Raji (cell line): Measurements from ENCODE around the gene EDARADD.

Source experiments
- POLR2A ChIP-seq: IDR thresholded peaks from 2 replicates; pipeline ENCODE4 v1.6.1; 2011; ENCODE audit warnings: low read depth, low read length, control low read depth; ENCODE audit not compliant: insufficient read depth

The EDARADD gene

GRCh38 chr1:236413688-236414087 is 19.6 kb downstream of the EDARADD start:
- no peak for TF ChIP-seq POLR2A

- TF ChIP-seq POLR2A = no peak
Observed at GRCh38 chr1:236416165-236416564, 22.1 kb downstream of the EDARADD start.

GRCh38 chr1:236417336-236417735 is 23.2 kb downstream of the EDARADD start:
- TF ChIP-seq POLR2A = no peak

- no peak for TF ChIP-seq POLR2A
Observed at GRCh38 chr1:236419502-236419901, 25.4 kb downstream of the EDARADD start.

- no peak for TF ChIP-seq POLR2A
Observed at GRCh38 chr1:236421022-236421421, 26.9 kb downstream of the EDARADD start.

GRCh38 chr1:236421850-236422516 is 27.9 kb downstream of the EDARADD start:
- no peak for TF ChIP-seq POLR2A

- no peak for TF ChIP-seq POLR2A
Observed at GRCh38 chr1:236422517-236422876, 28.4 kb downstream of the EDARADD start.

GRCh38 chr1:236425031-236425663 is 31.1 kb downstream of the EDARADD start:
- no peak for TF ChIP-seq POLR2A

- no peak for TF ChIP-seq POLR2A
Observed at GRCh38 chr1:236426215-236426614, 32.1 kb downstream of the EDARADD start.

GRCh38 chr1:236429715-236430274 is 35.7 kb downstream of the EDARADD start:
- TF ChIP-seq POLR2A = no peak

GRCh38 chr1:236433819-236434315 is 39.8 kb downstream of the EDARADD start:
- TF ChIP-seq POLR2A = no peak

GRCh38 chr1:236438614-236439013 is 44.5 kb downstream of the EDARADD start:
- TF ChIP-seq POLR2A = no peak

GRCh38 chr1:236440373-236440772 is 46.3 kb downstream of the EDARADD start:
- no peak for TF ChIP-seq POLR2A

GRCh38 chr1:236450779-236451178 is 56.7 kb downstream of the EDARADD start:
- no peak for TF ChIP-seq POLR2A

GRCh38 chr1:236451796-236452373 is 57.8 kb downstream of the EDARADD start:
- TF ChIP-seq POLR2A = no peak

- no peak for TF ChIP-seq POLR2A
Observed at GRCh38 chr1:236455243-236455642, 61.2 kb downstream of the EDARADD start.

- no peak for TF ChIP-seq POLR2A
Observed at GRCh38 chr1:236457775-236458174, 63.7 kb downstream of the EDARADD start.

- no peak for TF ChIP-seq POLR2A
Observed at GRCh38 chr1:236458996-236459395, 64.9 kb downstream of the EDARADD start.
